ENCODE measurements around the gene ACVR1. TPM values are rescaled to one million over a fixed set of nuclear protein-coding genes. Genes with fewer than 3 reads are reported as not detected.

Gene ACVR1
- total and polyA plus RNA-seq, 2 of the 13 experiments (the other 11 are each of a cell fraction or from before 2014, with no cell fraction given), result 2.3 to 5.4 TPM

DNA sequence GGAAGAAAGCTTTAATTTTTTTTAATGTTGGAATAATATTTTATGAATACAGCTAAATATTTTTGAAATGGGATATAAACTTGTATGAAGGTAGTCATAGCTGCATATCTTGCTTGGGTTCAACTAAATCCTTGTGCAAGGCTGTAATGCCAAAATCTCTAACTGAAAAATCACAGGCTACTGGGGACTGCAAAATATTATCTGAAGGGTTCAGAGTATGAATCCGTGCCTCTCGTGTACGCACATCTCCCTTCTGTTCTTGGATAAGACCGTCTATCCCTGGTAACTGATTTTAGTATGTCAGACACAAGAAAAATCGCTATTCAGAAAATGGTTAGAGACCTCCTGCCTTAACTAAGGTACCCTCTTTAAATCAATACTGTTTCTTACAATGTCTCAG is 71.8 kb downstream of the ACVR1 start:
- Histone ChIP-seq H3K4me2 (ENCODE audit: low read depth, low read length) (no peak overlapping the region), H2AFZ (ENCODE audit: low read length) (no peak overlapping the region), H3K4me3 (replicated peaks in 1 of 3; ENCODE audit: insufficient read depth in 1 of 3, low read depth in 2 of 3, low read length in 3 of 3) (no peak overlapping the region), H3K9me3 (ENCODE audit: low read length) (no peaks in the 10 kb centered on the region), H4K20me1 (ENCODE audit: insufficient read depth, low read length) (no peaks in the 10 kb centered on the region), H3K36me3 (replicated peaks in 1 of 2; ENCODE audit: control insufficient read depth in 1 of 2, insufficient read depth in 2 of 2, low read length in 2 of 2) (no peaks in the 10 kb centered on the region), H3K27ac (ENCODE audit: extremely low read length, insufficient read depth, low read length) (no peak overlapping the region), H3K79me2 (ENCODE audit: insufficient read depth, low read length) (no peaks in the 10 kb centered on the region), H3K4me1 (ENCODE audit: insufficient read depth, low read length) (no peaks in the 10 kb centered on the region), H3K27me3 (ENCODE audit: control insufficient read depth in 1 of 2, insufficient read depth in 2 of 2, low read length in 2 of 2) (no peaks in the 10 kb centered on the region), H3K9ac (ENCODE audit: insufficient read depth, low read depth, low read length) (no peak overlapping the region)
- no peak for DNase-seq (ENCODE audit: low spot score)
- in situ Hi-C loops (cut with HindIII; ENCODE audit: extremely low pct_ligation_motif_present, low pct_unique_long_range_greater_than_20kb) (no loop called here), intact Hi-C loops (cut with micrococcal nuclease; ENCODE audit: unreplicated experiment) (no loop called here)
- ATAC-seq, result no peak
- BruUV-seq (replicated peaks), result no TSS peak
- FAIRE-seq, result no peak
- ChIA-PET POLR2A (no interaction called here), CTCF (ENCODE audit: low intra/inter-chr PET ratio, low total read pairs) (no interaction called here)
- TF ChIP-seq RARA (CRISPR knock-in tag; IDR thresholded peaks at IDR 0.05) (no peak), ETV6 (CRISPR knock-in tag; conservative IDR thresholded peaks at IDR 0.05) (no peak), DPF2 (CRISPR knock-in tag; IDR thresholded peaks at IDR 0.05; ENCODE audit: borderline replicate concordance, low read depth) (no peak), ZSCAN22 (CRISPR knock-in tag; IDR thresholded peaks at IDR 0.05) (no peak)
- TF ChIP-seq, protein P1, sequence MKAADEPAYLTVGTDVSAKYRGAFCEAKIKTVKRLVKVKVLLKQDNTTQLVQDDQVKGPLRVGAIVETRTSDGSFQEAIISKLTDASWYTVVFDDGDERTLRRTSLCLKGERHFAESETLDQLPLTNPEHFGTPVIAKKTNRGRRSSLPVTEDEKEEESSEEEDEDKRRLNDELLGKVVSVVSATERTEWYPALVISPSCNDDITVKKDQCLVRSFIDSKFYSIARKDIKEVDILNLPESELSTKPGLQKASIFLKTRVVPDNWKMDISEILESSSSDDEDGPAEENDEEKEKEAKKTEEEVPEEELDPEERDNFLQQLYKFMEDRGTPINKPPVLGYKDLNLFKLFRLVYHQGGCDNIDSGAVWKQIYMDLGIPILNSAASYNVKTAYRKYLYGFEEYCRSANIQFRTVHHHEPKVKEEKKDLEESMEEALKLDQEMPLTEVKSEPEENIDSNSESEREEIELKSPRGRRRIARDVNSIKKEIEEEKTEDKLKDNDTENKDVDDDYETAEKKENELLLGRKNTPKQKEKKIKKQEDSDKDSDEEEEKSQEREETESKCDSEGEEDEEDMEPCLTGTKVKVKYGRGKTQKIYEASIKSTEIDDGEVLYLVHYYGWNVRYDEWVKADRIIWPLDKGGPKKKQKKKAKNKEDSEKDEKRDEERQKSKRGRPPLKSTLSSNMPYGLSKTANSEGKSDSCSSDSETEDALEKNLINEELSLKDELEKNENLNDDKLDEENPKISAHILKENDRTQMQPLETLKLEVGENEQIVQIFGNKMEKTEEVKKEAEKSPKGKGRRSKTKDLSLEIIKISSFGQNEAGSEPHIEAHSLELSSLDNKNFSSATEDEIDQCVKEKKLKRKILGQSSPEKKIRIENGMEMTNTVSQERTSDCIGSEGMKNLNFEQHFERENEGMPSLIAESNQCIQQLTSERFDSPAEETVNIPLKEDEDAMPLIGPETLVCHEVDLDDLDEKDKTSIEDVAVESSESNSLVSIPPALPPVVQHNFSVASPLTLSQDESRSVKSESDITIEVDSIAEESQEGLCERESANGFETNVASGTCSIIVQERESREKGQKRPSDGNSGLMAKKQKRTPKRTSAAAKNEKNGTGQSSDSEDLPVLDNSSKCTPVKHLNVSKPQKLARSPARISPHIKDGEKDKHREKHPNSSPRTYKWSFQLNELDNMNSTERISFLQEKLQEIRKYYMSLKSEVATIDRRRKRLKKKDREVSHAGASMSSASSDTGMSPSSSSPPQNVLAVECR (CRISPR knock-in tag; IDR thresholded peaks at IDR 0.05; ENCODE audit: borderline replicate concordance), result no peak
- 95% methylated on average over 5 of the region's 5 CpGs for WGBS (ENCODE audit: low lambda C conversion rate)
